ENCODE measurements around the gene DCP1B. TPM values are rescaled to one million over a fixed set of nuclear protein-coding genes. Genes with fewer than 3 reads are reported as not detected.

Gene DCP1B
- total RNA-seq, 1 experiment from 2014 or later, result 4.8 TPM

- no peaks in the 10 kb centered on the region for H3K27me3 ChIP-seq (ENCODE audit: control insufficient read depth, insufficient read depth, low read length)
- H3K27ac ChIP-seq (ENCODE audit: low read length), result no peak overlapping the region
- no peaks in the 10 kb centered on the region for H3K9me3 ChIP-seq (ENCODE audit: control insufficient read depth, insufficient read depth, low read depth, low read length)
- intact Hi-C loops (cut with micrococcal nuclease; ENCODE audit: unreplicated experiment) (no loop called here), in situ Hi-C loops (cut with HindIII; ENCODE audit: low pct_unique_long_range_greater_than_20kb, low sequenced_read_pairs) (no loop called here)
- DNase-seq (ENCODE audit: low read depth, low spot score), result no peak
- H3K4me3 ChIP-seq (ENCODE audit: low read depth in 2 of 2, low read length in 2 of 2), result no peak overlapping the region
- ATAC-seq, result no peak
- H3K36me3 ChIP-seq (ENCODE audit: control insufficient read depth, insufficient read depth, low read length), result no peaks in the 10 kb centered on the region
- ChIA-PET POLR2A (no interaction called here), CTCF (no interaction called here)
- TF ChIP-seq REST (IDR thresholded peaks at IDR 0.05; ENCODE audit: insufficient read depth in 1 of 2, low read depth in 2 of 2, low read length in 1 of 2), result no peak
- no peak for TF ChIP-seq CTCF (IDR thresholded peaks at IDR 0.05)
- no peak for TF ChIP-seq POLR2AphosphoS5 (IDR thresholded peaks at IDR 0.05; ENCODE audit: low read depth, low read length)
- no peak for TF ChIP-seq SIN3A (IDR thresholded peaks at IDR 0.05; ENCODE audit: borderline replicate concordance, insufficient read depth, low read depth, low read length)
- TF ChIP-seq TCF7L2 (IDR thresholded peaks at IDR 0.05; ENCODE audit: low read depth, low read length), result no peak
- BruUV-seq (replicated peaks), result no TSS peak
- no peaks in the 10 kb centered on the region for H3K4me1 ChIP-seq (ENCODE audit: control insufficient read depth, insufficient read depth, low read length)
Measured at GRCh38 chr12:1926251-1926657, 78.0 kb downstream of the DCP1B start.

- in situ Hi-C loops (cut with HindIII; ENCODE audit: low pct_unique_long_range_greater_than_20kb, low sequenced_read_pairs), result no loop called here
Measured at GRCh38 chr12:1925684-1926006, 78.6 kb downstream of the DCP1B start.

More at GRCh38 chr12:1925684-1926006, 78.6 kb downstream of the DCP1B start:
- Histone ChIP-seq H3K27ac (ENCODE audit: low read length) (no peak overlapping the region), H3K4me3 (ENCODE audit: low read depth in 2 of 2, low read length in 2 of 2) (no peak overlapping the region), H3K36me3 (ENCODE audit: control insufficient read depth, insufficient read depth, low read length) (no peaks in the 10 kb centered on the region), H3K27me3 (ENCODE audit: control insufficient read depth, insufficient read depth, low read length) (no peaks in the 10 kb centered on the region), H3K9me3 (ENCODE audit: control insufficient read depth, insufficient read depth, low read depth, low read length) (no peaks in the 10 kb centered on the region), H3K4me1 (ENCODE audit: control insufficient read depth, insufficient read depth, low read length) (no peaks in the 10 kb centered on the region)
- ChIA-PET POLR2A (no interaction called here), CTCF (no interaction called here)
- no TSS peak for BruUV-seq (replicated peaks)
- ATAC-seq, result no peak
- intact Hi-C loops (cut with micrococcal nuclease; ENCODE audit: unreplicated experiment), result no loop called here
- TF ChIP-seq CTCF (IDR thresholded peaks at IDR 0.05), result no peak
- no peak for TF ChIP-seq REST (IDR thresholded peaks at IDR 0.05; ENCODE audit: insufficient read depth in 1 of 2, low read depth in 2 of 2, low read length in 1 of 2)
- no peak for TF ChIP-seq POLR2AphosphoS5 (IDR thresholded peaks at IDR 0.05; ENCODE audit: low read depth, low read length)
- no peak for TF ChIP-seq SIN3A (IDR thresholded peaks at IDR 0.05; ENCODE audit: borderline replicate concordance, insufficient read depth, low read depth, low read length)
- TF ChIP-seq TCF7L2 (IDR thresholded peaks at IDR 0.05; ENCODE audit: low read depth, low read length), result no peak
- no peak for DNase-seq (ENCODE audit: low read depth, low spot score)
